CD4-positive, CD25-positive, alpha-beta regulatory T cell (primary cell): ENCODE measurements around the gene ARHGEF33. TPM values are rescaled to one million over a fixed set of nuclear protein-coding genes. Genes with fewer than 3 reads are reported as not detected.

ENCODE experiments used
- ATAC-seq, 2 donors: fragments of 150-1000 bp; cut with Tn5 transposase; one replicate each; pipeline ENCODE4 v1.10.0; 2021; ENCODE audit warnings: low read depth in 2 of 2, moderate number of reproducible peaks in 2 of 2, moderate library complexity in 1 of 2
- DNase-seq, 3 donors: peaks; one replicate each; pipeline versions ENCODE4 v3.0.0 to v3.0.0-alpha.2; 2012 to 2022; ENCODE audit warnings: mixed read lengths in 1 of 3
- H3K27ac ChIP-seq: one replicate; pipeline ENCODE4 v1.7.0; 2013; ENCODE audit warnings: mild to moderate bottlenecking, low read length; ENCODE audit not compliant: insufficient read depth, poor library complexity, severe bottlenecking
- H3K27me3 ChIP-seq: one replicate; pipeline ENCODE4 v1.7.0; 2013; ENCODE audit warnings: low read length; ENCODE audit not compliant: control insufficient read depth, insufficient read depth
- H3K36me3 ChIP-seq: one replicate; pipeline ENCODE4 v1.7.0; 2013; ENCODE audit warnings: mild to moderate bottlenecking, low read length, moderate library complexity; ENCODE audit not compliant: control insufficient read depth, insufficient read depth
- H3K4me1 ChIP-seq: 2 replicates; pipeline ENCODE4 v1.7.0; 2013; ENCODE audit warnings: mild to moderate bottlenecking, low read length; ENCODE audit not compliant: insufficient read depth, control insufficient read depth, poor library complexity, severe bottlenecking
- H3K4me3 ChIP-seq: one replicate; pipeline ENCODE4 v1.7.0; 2013; ENCODE audit warnings: low read depth, mild to moderate bottlenecking, low read length, moderate library complexity
- H3K9me3 ChIP-seq, 2 experiments: 1 replicate in 1 of 2; 2 replicates in 1 of 2; pipeline ENCODE4 v1.7.0; 2013; ENCODE audit warnings: low read length in 2 of 2, mild to moderate bottlenecking in 1 of 2, moderate library complexity in 1 of 2; ENCODE audit not compliant: control insufficient read depth in 2 of 2
- H3K27ac Mint-ChIP-seq, 3 donors: one replicate each; pipeline ENCODE4 v1.8.0; 2020 to 2022; ENCODE audit warnings: mild to moderate bottlenecking in 3 of 3, mixed read lengths in 3 of 3, moderate library complexity in 2 of 3
- H3K27me3 Mint-ChIP-seq: one replicate; pipeline ENCODE4 v1.8.0; 2022; ENCODE audit warnings: mild to moderate bottlenecking, mixed read lengths
- H3K36me3 Mint-ChIP-seq: one replicate; pipeline ENCODE4 v1.8.0; 2020; ENCODE audit warnings: mixed read lengths
- H3K4me1 Mint-ChIP-seq, 4 donors: one replicate each; pipeline ENCODE4 v1.8.0; 2020 to 2022; ENCODE audit warnings: mixed read lengths in 4 of 4, mild to moderate bottlenecking in 1 of 4
- H3K4me3 Mint-ChIP-seq, 4 donors: one replicate each; pipeline ENCODE4 v1.8.0; 2020 to 2022; ENCODE audit warnings: mild to moderate bottlenecking in 4 of 4, mixed read lengths in 4 of 4, moderate library complexity in 3 of 4
- H3K9me3 Mint-ChIP-seq, 7 donors: one replicate each; pipeline ENCODE4 v1.8.0; 2020 to 2022; ENCODE audit warnings: mixed read lengths in 7 of 7, mild to moderate bottlenecking in 3 of 7, moderate library complexity in 2 of 7
- polyA plus RNA-seq, 4 donors: library from polyadenylated mRNA; unstranded; fragments of 300-500 nt; fragmentation: Illumina TruSeq; gene quantifications; one replicate each; pipeline ENCODE4 v1.2.3, GENCODE V29; 2021
- total RNA-seq: library from RNA; stranded (reverse); gene quantifications from one replicate; pipeline ENCODE4 v1.2.3, GENCODE V29; 2022

ARHGEF33 gene
- total and polyA plus RNA-seq, 5 donors from 2014 or later, result 0.16 TPM; not detected in 4

- peaks cover 23% of the 10 kb centered on the region for H3K36me3 Mint-ChIP-seq
- no peak overlapping the region for H3K4me3 Mint-ChIP-seq
- H3K27ac Mint-ChIP-seq, result no peak overlapping the region
- H3K9me3 Mint-ChIP-seq, result no peaks in the 10 kb centered on the region
- H3K27me3 ChIP-seq, result no peaks in the 10 kb centered on the region
- no peak overlapping the region for H3K27ac ChIP-seq
- ATAC-seq, result no peak
- no peak overlapping the region for H3K4me3 ChIP-seq
- H3K4me1 Mint-ChIP-seq, result peaks cover 0 to 11% (median 3%) of the 10 kb centered on the region in 4 donors
- H3K4me1 ChIP-seq, result no peaks in the 10 kb centered on the region
- peaks cover 24% of the 10 kb centered on the region for H3K36me3 ChIP-seq
- H3K27me3 Mint-ChIP-seq, result no peaks in the 10 kb centered on the region
- no peak for DNase-seq
- no peaks in the 10 kb centered on the region for H3K9me3 ChIP-seq
Observed at GRCh38 chr2:39017334-39017733, 127.7 kb downstream of the ARHGEF33 start.

DNA sequence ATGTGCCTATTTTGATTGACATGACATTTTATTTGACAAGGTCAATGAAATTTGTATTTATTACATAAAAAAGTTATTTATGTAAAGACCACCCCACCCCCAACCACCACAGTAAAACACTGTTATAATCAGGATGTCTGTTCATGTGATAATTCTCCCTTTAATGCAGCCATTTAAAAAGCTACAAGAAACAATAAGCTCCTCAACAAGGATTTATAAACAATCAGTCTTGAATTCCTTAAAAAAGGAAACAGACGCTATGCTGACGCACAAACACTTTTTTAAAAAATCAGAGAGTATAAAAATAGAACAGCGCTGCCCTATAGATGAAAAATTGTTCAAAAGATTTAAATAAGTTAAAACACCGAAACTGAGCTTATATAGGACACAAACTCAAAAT is 129.0 kb downstream of the ARHGEF33 start:
- no peak overlapping the region for H3K4me3 ChIP-seq
- H3K4me1 ChIP-seq, result no peaks in the 10 kb centered on the region
- no peaks in the 10 kb centered on the region for H3K27me3 Mint-ChIP-seq
- no peaks in the 10 kb centered on the region for H3K27me3 ChIP-seq
- ATAC-seq, result no peak
- peaks cover 20% of the 10 kb centered on the region for H3K36me3 Mint-ChIP-seq
- H3K4me1 Mint-ChIP-seq, result peaks cover 0 to 17% (median 3%) of the 10 kb centered on the region in 4 donors
- H3K9me3 Mint-ChIP-seq, result no peaks in the 10 kb centered on the region
- peaks cover 20% of the 10 kb centered on the region for H3K36me3 ChIP-seq
- no peak overlapping the region for H3K27ac ChIP-seq
- peak overlapping the region in 1 of 3 donors; percentile 5 for H3K27ac Mint-ChIP-seq
- no peak for DNase-seq
- no peaks in the 10 kb centered on the region for H3K9me3 ChIP-seq
- no peak overlapping the region for H3K4me3 Mint-ChIP-seq

DNA sequence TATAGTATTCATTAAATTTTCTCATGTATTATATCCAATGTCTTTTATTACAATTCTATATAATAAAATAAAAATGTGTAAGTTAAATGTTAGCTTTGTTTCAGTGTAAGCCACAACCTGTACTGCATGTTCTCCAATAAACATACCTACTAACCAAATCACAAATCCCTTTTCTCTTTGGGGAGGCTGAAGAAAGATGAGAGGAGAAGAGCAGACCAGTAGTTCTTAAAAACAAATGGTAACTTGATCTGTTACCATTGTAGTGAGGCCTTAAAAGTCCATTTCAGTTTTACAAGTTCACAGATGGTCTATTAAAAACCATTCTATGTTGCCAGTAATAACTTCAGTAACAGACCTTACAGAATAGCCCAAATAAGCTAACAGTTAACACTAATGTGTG is 130.7 kb downstream of the ARHGEF33 start:
- Histone ChIP-seq H3K9me3 (no peaks in the 10 kb centered on the region), H3K36me3 (peaks cover 14% of the 10 kb centered on the region), H3K4me3 (no peak overlapping the region), H3K4me1 (no peaks in the 10 kb centered on the region), H3K27me3 (no peaks in the 10 kb centered on the region), H3K27ac (no peak overlapping the region)
- Mint-ChIP-seq H3K36me3 (peaks cover 20% of the 10 kb centered on the region), H3K27ac (no peak overlapping the region), H3K4me3 (no peak overlapping the region), H3K4me1 (peaks cover 0 to 16% (median 6%) of the 10 kb centered on the region in 4 donors), H3K27me3 (no peaks in the 10 kb centered on the region), H3K9me3 (no peaks in the 10 kb centered on the region)
- ATAC-seq, result no peak
- no peak for DNase-seq

- no peaks in the 10 kb centered on the region for H3K9me3 Mint-ChIP-seq
- Histone ChIP-seq H3K27ac (no peak overlapping the region), H3K36me3 (peaks cover 16% of the 10 kb centered on the region), H3K9me3 (no peaks in the 10 kb centered on the region), H3K27me3 (no peaks in the 10 kb centered on the region), H3K4me1 (no peaks in the 10 kb centered on the region), H3K4me3 (no peak overlapping the region)
- ATAC-seq, result no peak
- H3K4me3 Mint-ChIP-seq, result no peak overlapping the region
- peaks cover 13% of the 10 kb centered on the region for H3K36me3 Mint-ChIP-seq
- peaks cover 0 to 16% (median 3%) of the 10 kb centered on the region in 4 donors for H3K4me1 Mint-ChIP-seq
- H3K27me3 Mint-ChIP-seq, result no peaks in the 10 kb centered on the region
- no peak overlapping the region for H3K27ac Mint-ChIP-seq
- no peak for DNase-seq
Observed at GRCh38 chr2:39022642-39023235, 133.1 kb downstream of the ARHGEF33 start.

DNA sequence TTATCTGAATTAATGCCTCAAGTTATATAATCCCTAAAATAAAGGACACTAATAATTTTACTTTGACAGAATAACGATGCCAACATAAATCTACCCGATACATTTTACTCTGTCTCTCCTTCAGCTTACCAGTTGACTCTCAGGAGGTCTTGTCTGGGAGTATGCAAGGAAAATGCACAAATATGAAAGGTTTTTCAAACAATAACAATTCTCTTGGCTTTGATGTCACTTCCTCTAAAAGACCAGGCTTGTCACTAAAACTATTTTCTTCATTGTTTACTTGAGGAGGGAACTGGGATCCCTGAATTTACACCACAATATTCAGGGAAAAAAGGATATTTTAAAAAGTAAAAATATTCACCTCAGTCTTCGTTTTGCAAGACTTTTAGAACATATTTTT is 134.0 kb downstream of the ARHGEF33 start:
- ATAC-seq (no peak), DNase-seq (no peak)
- Histone ChIP-seq H3K27me3 (no peaks in the 10 kb centered on the region), H3K9me3 (no peaks in the 10 kb centered on the region), H3K27ac (no peak overlapping the region), H3K36me3 (peaks cover 20% of the 10 kb centered on the region), H3K4me3 (no peak overlapping the region), H3K4me1 (no peaks in the 10 kb centered on the region)
- Mint-ChIP-seq H3K27me3 (no peaks in the 10 kb centered on the region), H3K4me1 (peaks cover 0 to 13% (median 3%) of the 10 kb centered on the region in 4 donors), H3K9me3 (no peaks in the 10 kb centered on the region), H3K27ac (no peak overlapping the region), H3K4me3 (no peak overlapping the region), H3K36me3 (peaks cover 18% of the 10 kb centered on the region)

- Histone ChIP-seq H3K4me1 (no peaks in the 10 kb centered on the region), H3K27ac (no peak overlapping the region), H3K36me3 (peaks cover 24% of the 10 kb centered on the region), H3K9me3 (no peaks in the 10 kb centered on the region), H3K4me3 (no peak overlapping the region), H3K27me3 (no peaks in the 10 kb centered on the region)
- H3K4me1 Mint-ChIP-seq, result peaks cover 0 to 9% (median 3%) of the 10 kb centered on the region in 4 donors
- ATAC-seq (no peak), DNase-seq (no peak)
- H3K9me3 Mint-ChIP-seq, result no peaks in the 10 kb centered on the region
- H3K27me3 Mint-ChIP-seq, result no peaks in the 10 kb centered on the region
- H3K27ac Mint-ChIP-seq, result no peak overlapping the region
- H3K36me3 Mint-ChIP-seq, result peaks cover 14% of the 10 kb centered on the region
- H3K4me3 Mint-ChIP-seq, result no peak overlapping the region
Observed at GRCh38 chr2:39024833-39025232, 135.2 kb downstream of the ARHGEF33 start.

Other genes starting within 250 kb of the ARHGEF33 start
- 46.8 TPM for gene GALM, start 223.8 kb upstream of the ARHGEF33 start, total RNA-seq
- gene GALM, start 223.8 kb upstream of the ARHGEF33 start, polyA plus RNA-seq, result 10 to 100 TPM; 47.5 to 75.2 (median 51.4) TPM
- 584 TPM for gene SRSF7, start 138.5 kb upstream of the ARHGEF33 start, total RNA-seq
- gene SRSF7, start 138.5 kb upstream of the ARHGEF33 start, polyA plus RNA-seq, result 100 to 1,000 TPM; 186 to 278 (median 203) TPM
- 5.1 TPM for gene GEMIN6, start 111.7 kb upstream of the ARHGEF33 start, total RNA-seq
- gene GEMIN6, start 111.7 kb upstream of the ARHGEF33 start, polyA plus RNA-seq, result 10 to 100 TPM; 13.4 to 20.6 (median 15.3) TPM
- 18.0 TPM for gene DHX57, start 13.9 kb upstream of the ARHGEF33 start, total RNA-seq
- gene DHX57, start 13.9 kb upstream of the ARHGEF33 start, polyA plus RNA-seq, result 1 to 10 TPM; 6.2 to 9.2 (median 7.4) TPM
- 1.5 TPM for gene MORN2, start 13.9 kb upstream of the ARHGEF33 start, total RNA-seq
- gene MORN2, start 13.9 kb upstream of the ARHGEF33 start, polyA plus RNA-seq, result 1 to 10 TPM; 4.5 to 8.0 (median 6.3) TPM
- 50.4 TPM for gene SOS1, start 231.2 kb downstream of the ARHGEF33 start, total RNA-seq
- 10 to 100 TPM in 3 of 4 donors, 1 to 10 TPM in 1; 5.5 to 15.2 (median 11.9) TPM for gene SOS1, start 231.2 kb downstream of the ARHGEF33 start, polyA plus RNA-seq